Measurements from ENCODE around the gene ZNF860. TPM values are rescaled to one million over a fixed set of nuclear protein-coding genes. Genes with fewer than 3 reads are reported as not detected.

Gene ZNF860
- total and polyA plus RNA-seq, 2 donors (not counting 1 experiment from before 2014, with no cell fraction given) = 16.2 to 41.4 TPM

DNA sequence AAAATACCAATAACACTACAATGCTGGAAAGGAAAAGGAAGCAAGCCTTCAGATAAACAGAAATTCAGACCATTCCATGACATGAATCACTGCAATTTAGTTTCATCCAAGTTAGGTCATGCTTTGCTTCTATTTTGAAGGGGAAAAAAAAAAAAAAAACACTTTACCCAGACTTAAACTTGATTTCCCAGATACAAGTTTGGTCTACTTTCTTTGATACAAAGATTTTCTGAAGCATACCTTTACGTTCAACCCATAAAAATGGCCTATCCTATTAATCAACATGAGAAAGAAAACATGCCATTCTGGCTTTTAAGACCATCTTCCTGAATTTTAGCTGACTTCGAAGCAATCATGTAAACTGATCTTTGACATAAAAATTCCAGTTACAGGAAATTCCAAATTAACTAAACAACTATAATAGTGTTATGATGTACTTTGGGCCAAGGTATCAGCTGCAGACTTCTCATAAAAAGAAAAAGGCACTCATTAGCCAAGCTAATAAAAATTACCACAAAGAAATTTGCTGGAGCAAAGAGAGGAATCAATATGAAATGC lies 13.1 kb upstream of the ZNF860 start:
- no peak overlapping the region for H2AFZ ChIP-seq (ENCODE audit: insufficient read depth, low read depth, low read length, poor library complexity, severe bottlenecking)

DNA sequence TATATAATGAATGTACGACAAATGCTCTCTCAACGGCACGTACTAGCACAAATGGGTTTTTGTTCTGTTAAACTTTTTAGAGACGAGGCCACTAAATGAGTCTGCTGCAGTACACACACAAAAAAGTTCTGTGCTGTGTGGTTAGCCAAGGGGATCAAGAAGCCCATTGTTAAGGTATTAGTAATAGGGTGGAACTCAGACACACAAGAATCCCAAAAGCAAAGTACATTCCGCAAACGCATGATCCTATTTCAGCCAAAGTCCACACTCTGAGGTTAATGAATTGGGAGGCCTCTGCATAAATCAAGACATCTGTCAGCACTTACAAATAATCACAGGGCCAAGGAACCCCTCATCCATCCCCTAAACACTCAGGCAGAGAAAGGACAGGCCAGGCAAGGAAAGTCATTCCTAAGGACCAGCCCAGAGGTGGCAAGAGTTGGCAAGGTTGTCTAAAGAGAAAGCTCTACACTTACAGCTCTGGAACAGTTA lies 12.6 kb upstream of the ZNF860 start:
- Histone ChIP-seq H3K79me2 (ENCODE audit: control insufficient read depth, insufficient read depth, low read length) (peaks cover 91% of the 10 kb centered on the region), H2AFZ (ENCODE audit: insufficient read depth, low read depth, low read length, poor library complexity, severe bottlenecking) (no peak overlapping the region), H3K9ac (ENCODE audit: low read length) (peak overlapping the region; percentile 24), H3K27me3 (replicated peaks in 1 of 4; ENCODE audit: control extremely low read depth in 1 of 4, control insufficient read depth in 3 of 4, insufficient read depth in 4 of 4, low read length in 3 of 4) (no peaks in the 10 kb centered on the region), H3K4me2 (replicated peaks; ENCODE audit: low read depth, low read length, poor library complexity, severe bottlenecking) (peak overlapping the region; percentile 0), H3K4me1 (ENCODE audit: control insufficient read depth in 2 of 2, insufficient read depth in 2 of 2, low read length in 2 of 2) (peaks cover 64 to 66% of the 10 kb centered on the region in 2 donors), H3K9me3 (ENCODE audit: control extremely low read depth in 1 of 3, control insufficient read depth in 2 of 3, insufficient read depth in 1 of 3, low read length in 2 of 3) (no peaks in the 10 kb centered on the region), H3K36me3 (replicated peaks in 1 of 2; ENCODE audit: control extremely low read depth in 1 of 2, control insufficient read depth in 1 of 2, extremely low read depth in 1 of 2, insufficient read depth in 2 of 2, low read length in 1 of 2) (peaks cover 0 to 21% of the 10 kb centered on the region in 2 experiments), H3K4me3 (ENCODE audit: control extremely low read depth in 1 of 5, extremely low read depth in 1 of 5, insufficient read depth in 1 of 5, low read depth in 2 of 5, low read length in 4 of 5) (no peak overlapping the region), H4K20me1 (ENCODE audit: control insufficient read depth, insufficient read depth, low read length, poor library complexity, severe bottlenecking) (no peaks in the 10 kb centered on the region), H3K27ac (ENCODE audit: low read length in 2 of 2) (peak overlapping the region in 1 of 2 donors; percentile 68)
- H3K27ac Mint-ChIP-seq = peak overlapping the region; percentile 76
- H3K9me3 Mint-ChIP-seq (ENCODE audit: insufficient read depth) = no peaks in the 10 kb centered on the region
- ATAC-seq (ENCODE audit: low read depth) (no peak), DNase-seq (no peak)
- H3K4me1 Mint-ChIP-seq = peaks cover 77% of the 10 kb centered on the region
- POLR2A ChIA-PET = interaction anchor here (0.7 kb wide), 2 partner anchors 10 to 81 kb away, joined by 4 to 5 read pairs; no protein-coding TSS in a partner anchor
- intact Hi-C loops (cut with micrococcal nuclease) = no loop called here
- CTCF ChIA-PET = interaction anchor here (3.6 kb wide), 1 partner anchor 8 kb away, joined by 11 read pairs; no protein-coding TSS in a partner anchor
- 100% methylated on average over 3 of the region's 6 CpGs for WGBS (ENCODE audit: insufficient coverage)
- TF ChIP-seq, protein P1, sequence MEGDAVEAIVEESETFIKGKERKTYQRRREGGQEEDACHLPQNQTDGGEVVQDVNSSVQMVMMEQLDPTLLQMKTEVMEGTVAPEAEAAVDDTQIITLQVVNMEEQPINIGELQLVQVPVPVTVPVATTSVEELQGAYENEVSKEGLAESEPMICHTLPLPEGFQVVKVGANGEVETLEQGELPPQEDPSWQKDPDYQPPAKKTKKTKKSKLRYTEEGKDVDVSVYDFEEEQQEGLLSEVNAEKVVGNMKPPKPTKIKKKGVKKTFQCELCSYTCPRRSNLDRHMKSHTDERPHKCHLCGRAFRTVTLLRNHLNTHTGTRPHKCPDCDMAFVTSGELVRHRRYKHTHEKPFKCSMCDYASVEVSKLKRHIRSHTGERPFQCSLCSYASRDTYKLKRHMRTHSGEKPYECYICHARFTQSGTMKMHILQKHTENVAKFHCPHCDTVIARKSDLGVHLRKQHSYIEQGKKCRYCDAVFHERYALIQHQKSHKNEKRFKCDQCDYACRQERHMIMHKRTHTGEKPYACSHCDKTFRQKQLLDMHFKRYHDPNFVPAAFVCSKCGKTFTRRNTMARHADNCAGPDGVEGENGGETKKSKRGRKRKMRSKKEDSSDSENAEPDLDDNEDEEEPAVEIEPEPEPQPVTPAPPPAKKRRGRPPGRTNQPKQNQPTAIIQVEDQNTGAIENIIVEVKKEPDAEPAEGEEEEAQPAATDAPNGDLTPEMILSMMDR (IDR thresholded peaks at IDR 0.05) = no peak
- TF ChIP-seq EZH2 (IDR thresholded peaks at IDR 0.05; ENCODE audit: borderline replicate concordance, insufficient read depth, low read depth, low read length, poor library complexity, severe bottlenecking) = no peak
- H3K27me3 Mint-ChIP-seq = no peaks in the 10 kb centered on the region
- peak overlapping the region; percentile 6 for H3K4me3 Mint-ChIP-seq

More for the DNA sequence above, 13.1 kb upstream of the ZNF860 start:
- no peaks in the 10 kb centered on the region for H3K9me3 Mint-ChIP-seq (ENCODE audit: insufficient read depth)
- ATAC-seq (ENCODE audit: low read depth) (no peak), DNase-seq (no peak)
- no peak overlapping the region for H3K4me3 Mint-ChIP-seq
- 82% methylated on average over 1 of the region's 2 CpGs for WGBS (ENCODE audit: insufficient coverage)
- H3K4me1 ChIP-seq (ENCODE audit: control insufficient read depth in 2 of 2, insufficient read depth in 2 of 2, low read length in 2 of 2) = peaks cover 64 to 66% of the 10 kb centered on the region in 2 donors
- H3K4me2 ChIP-seq (replicated peaks; ENCODE audit: low read depth, low read length, poor library complexity, severe bottlenecking) = peak overlapping the region; percentile 0
- H4K20me1 ChIP-seq (ENCODE audit: control insufficient read depth, insufficient read depth, low read length, poor library complexity, severe bottlenecking) = no peaks in the 10 kb centered on the region
- peaks cover 91% of the 10 kb centered on the region for H3K79me2 ChIP-seq (ENCODE audit: control insufficient read depth, insufficient read depth, low read length)
- H3K4me1 Mint-ChIP-seq = peaks cover 77% of the 10 kb centered on the region
- peak overlapping the region; percentile 24 for H3K9ac ChIP-seq (ENCODE audit: low read length)
- no peak for TF ChIP-seq EZH2 (IDR thresholded peaks at IDR 0.05; ENCODE audit: borderline replicate concordance, insufficient read depth, low read depth, low read length, poor library complexity, severe bottlenecking)
- TF ChIP-seq, protein P1 (IDR thresholded peaks at IDR 0.05) = no peak
- no peaks in the 10 kb centered on the region for H3K9me3 ChIP-seq (ENCODE audit: control extremely low read depth in 1 of 3, control insufficient read depth in 2 of 3, insufficient read depth in 1 of 3, low read length in 2 of 3)
- ChIA-PET CTCF (interaction anchor here (3.6 kb wide), 1 partner anchor 8 kb away, joined by 11 read pairs; no protein-coding TSS in a partner anchor), POLR2A (interaction anchor here (0.7 kb wide), 1 partner anchor 80 kb away, joined by 5 read pairs; no protein-coding TSS in a partner anchor)
- peak overlapping the region in 1 of 2 donors; percentile 68 for H3K27ac ChIP-seq (ENCODE audit: low read length in 2 of 2)
- no peaks in the 10 kb centered on the region for H3K27me3 ChIP-seq (replicated peaks in 1 of 4; ENCODE audit: control extremely low read depth in 1 of 4, control insufficient read depth in 3 of 4, insufficient read depth in 4 of 4, low read length in 3 of 4)
- H3K4me3 ChIP-seq (ENCODE audit: control extremely low read depth in 1 of 5, extremely low read depth in 1 of 5, insufficient read depth in 1 of 5, low read depth in 2 of 5, low read length in 4 of 5) = no peak overlapping the region
- peak overlapping the region; percentile 76 for H3K27ac Mint-ChIP-seq
- H3K27me3 Mint-ChIP-seq = no peaks in the 10 kb centered on the region
- intact Hi-C loops (cut with micrococcal nuclease) = no loop called here
- H3K36me3 ChIP-seq (replicated peaks in 1 of 2; ENCODE audit: control extremely low read depth in 1 of 2, control insufficient read depth in 1 of 2, extremely low read depth in 1 of 2, insufficient read depth in 2 of 2, low read length in 1 of 2) = peaks cover 0 to 21% of the 10 kb centered on the region in 2 experiments
